HepG2 (cell line): ENCODE data around the gene LEPROT. TPM values are rescaled to one million over a fixed set of nuclear protein-coding genes. Genes with fewer than 3 reads are reported as not detected.

Source experiments
- ATAC-seq: fragments of 200-7000 bp; cut with Tn5 transposase; 3 replicates; pipeline ENCODE4 v1.9.1; 2020; ENCODE audit warnings: mild to moderate bottlenecking, moderate library complexity
- BruUV-seq: library from RNA; stranded (reverse); fragments of 400-500 nt; replicated peaks from 2 replicates; lab custom pipeline; 2021; lab: Mats Ljungman, UMichigan
- CTCF ChIA-PET: fragments of 300-600 bp; formaldehyde crosslinking; extraction: SDS; loops from one replicate; lab custom pipeline; 2021; ENCODE audit warnings: low total read pairs, inconsistent platforms, low intra/inter-chr PET ratio; lab: Yijun Ruan, JAX
- POLR2A ChIA-PET: fragments of 350-600 bp; sonication (Branson Sonifier 250); formaldehyde crosslinking; loops from one replicate; lab custom pipeline; 2020; ENCODE audit warnings: antibody characterized with exemption, inconsistent platforms; lab: Yijun Ruan, JAX
- DNase-seq: peaks from one replicate; pipeline ENCODE4 v3.0.0-alpha.2; 2015; ENCODE audit warnings: low spot score
- FAIRE-seq: peaks from 3 replicates; lab custom pipeline; 2011; peaks lifted over from hg19 to GRCh38; lab: Jason Lieb, UNC
- H2AFZ ChIP-seq: one replicate; pipeline ENCODE4 v1.6.1; 2011; ENCODE audit warnings: low read length, inconsistent platforms
- H3K27ac ChIP-seq: fragments of 300-600 bp; 3 replicates; pipeline ENCODE4 v1.8.0; 2011; ENCODE audit warnings: mixed run types, mild to moderate bottlenecking, mixed read lengths, low read length, inconsistent platforms; ENCODE audit not compliant: insufficient read depth; ENCODE audit errors: extremely low read length
- H3K27me3 ChIP-seq, 2 experiments: fragments of 200-600 bp in 1 of 2; 2 replicates in 1 of 2; 3 replicates in 1 of 2; pipeline versions ENCODE4 v1.6.0 to v1.8.0; 2011; ENCODE audit warnings: low read length in 2 of 2, mild to moderate bottlenecking in 2 of 2, moderate library complexity in 2 of 2, inconsistent platforms in 1 of 2; ENCODE audit not compliant: insufficient read depth in 2 of 2, control insufficient read depth in 1 of 2
- H3K36me3 ChIP-seq, 2 experiments: fragments of 200-600 bp in 1 of 2; replicated peaks in 1 of 2; 2 replicates in 1 of 2; 3 replicates in 1 of 2; pipeline versions ENCODE4 v1.5.1 to v1.8.0; 2011; ENCODE audit warnings: low read length in 2 of 2, inconsistent platforms in 1 of 2; ENCODE audit not compliant: insufficient read depth in 2 of 2, control insufficient read depth in 1 of 2
- H3K4me1 ChIP-seq: 2 replicates; pipeline ENCODE4 v1.5.1; 2012; ENCODE audit warnings: low read length, inconsistent platforms; ENCODE audit not compliant: insufficient read depth
- H3K4me2 ChIP-seq: 2 replicates; pipeline ENCODE4 v1.6.0; 2011; ENCODE audit warnings: low read depth, low read length, inconsistent platforms
- H3K4me3 ChIP-seq, 3 experiments: fragments of 200-600 bp in 1 of 3; sonication (generic), shearing (Covaris generic) in 1 of 3; replicated peaks in 1 of 3; 2 replicates each; pipeline ENCODE4 v1.5.1; 2011 to 2016; ENCODE audit warnings: low read length in 3 of 3, inconsistent platforms in 2 of 3, low read depth in 2 of 3, mild to moderate bottlenecking in 2 of 3, control low read depth in 1 of 3, mixed read lengths in 1 of 3; ENCODE audit not compliant: insufficient read depth in 1 of 3
- H3K79me2 ChIP-seq: one replicate; pipeline ENCODE4 v1.6.1; 2011; ENCODE audit warnings: low read length, inconsistent platforms; ENCODE audit not compliant: insufficient read depth
- H3K9ac ChIP-seq: 2 replicates; pipeline ENCODE4 v1.6.0; 2011; ENCODE audit warnings: mild to moderate bottlenecking, low read depth, low read length, inconsistent platforms; ENCODE audit not compliant: insufficient read depth
- H3K9me3 ChIP-seq: 2 replicates; pipeline ENCODE4 v1.5.1; 2012; ENCODE audit warnings: mild to moderate bottlenecking, low read length
- H4K20me1 ChIP-seq: 2 replicates; pipeline ENCODE4 v1.6.0; 2011; ENCODE audit warnings: inconsistent platforms, mild to moderate bottlenecking, low read length, moderate library complexity; ENCODE audit not compliant: insufficient read depth
- EEA1 ChIP-seq: sonication (generic); formaldehyde crosslinking; IDR thresholded peaks from 2 replicates; pipeline ENCODE4 v1.5.1; 2020; ENCODE audit warnings: mild to moderate bottlenecking, missing genetic modification reagents, borderline replicate concordance
- HMGXB4 ChIP-seq, 2 experiments: sonication (generic) in 1 of 2; formaldehyde crosslinking in 1 of 2; IDR thresholded peaks; 2 replicates each; pipeline versions ENCODE4 v1.4.0 to v1.6.1; 2018 to 2020; ENCODE audit warnings: missing genetic modification reagents in 2 of 2, borderline replicate concordance in 1 of 2, low read depth in 1 of 2, mild to moderate bottlenecking in 1 of 2, missing biosample characterization in 1 of 2
- MXD3 ChIP-seq: IDR thresholded peaks from 2 replicates; pipeline ENCODE4 v1.6.1; 2016; ENCODE audit warnings: mild to moderate bottlenecking, missing biosample characterization, missing genetic modification reagents
- POLR2AphosphoS5 ChIP-seq: IDR thresholded peaks from 2 replicates; pipeline ENCODE4 v1.6.1; 2012; ENCODE audit warnings: low read depth, low read length
- SP2 ChIP-seq: sonication (generic); formaldehyde crosslinking; IDR thresholded peaks from 2 replicates; pipeline ENCODE4 v1.5.1; 2020; ENCODE audit warnings: mild to moderate bottlenecking, missing genetic modification reagents
- ZNF20 ChIP-seq: sonication (generic); formaldehyde crosslinking; IDR thresholded peaks from 2 replicates; pipeline ENCODE4 v1.4.0; 2020; ENCODE audit warnings: mild to moderate bottlenecking, moderate library complexity, missing genetic modification reagents
- ZNF333 ChIP-seq: sonication (generic); formaldehyde crosslinking; IDR thresholded peaks from 2 replicates; pipeline ENCODE4 v1.4.0; 2020; ENCODE audit warnings: mild to moderate bottlenecking, missing genetic modification reagents, borderline replicate concordance
- ZNF335 ChIP-seq: sonication (generic); formaldehyde crosslinking; IDR thresholded peaks from 2 replicates; pipeline ENCODE4 v1.4.0; 2020; ENCODE audit warnings: missing genetic modification reagents
- ZNF761 ChIP-seq: sonication (generic); formaldehyde crosslinking; conservative IDR thresholded peaks from 2 replicates; pipeline ENCODE4 v1.4.0; 2020; ENCODE audit warnings: mild to moderate bottlenecking, missing genetic modification reagents
- WGBS: methylation state at CpG from one replicate; pipeline ENCODE4 v1.1.6; 2017; ENCODE audit warnings: low lambda C conversion rate; 5-methylcytosine and 5-hydroxymethylcytosine counted together
- in situ Hi-C: cut with HindIII; loops from 2 replicates; pipeline ENCODE4 v1.10.0; 2017; ENCODE audit warnings: low pct_unique_long_range_greater_than_20kb; ENCODE audit not compliant: extremely low pct_ligation_motif_present
- intact Hi-C: fragments of 100-400 bp; cut with micrococcal nuclease; formaldehyde crosslinking; loops from one replicate; pipeline ENCODE4 v1.10.0; 2022; ENCODE audit not compliant: unreplicated experiment
- polyA plus RNA-seq, 8 experiments: library from polyadenylated mRNA; depleted of rRNA in 3 of 8; stranded (reverse) in 7 of 8; unstranded in 1 of 8; fragments of >200 nt; fragmentation: Illumina TruSeq in 4 of 8; extraction: Trizol in 4 of 8; gene quantifications; 2 replicates each; pipeline versions ENCODE4 v1.2.1 to v1.2.3, GENCODE V29; 2011 to 2016; ENCODE audit warnings: low read depth in 4 of 8, missing spikeins in 1 of 8, mixed read lengths in 1 of 8; ENCODE audit not compliant: insufficient read depth in 1 of 8
- total RNA-seq, 5 experiments: library from RNA; depleted of rRNA; stranded (reverse); fragments of >200 nt; fragmentation: Illumina TruSeq; extraction: Trizol; gene quantifications; 2 replicates each; pipeline ENCODE4 v1.2.3, GENCODE V29; 2016; ENCODE audit warnings: low read depth in 1 of 5
- TF ChIP-seq, protein P1 (sequence below): sonication (generic); formaldehyde crosslinking; IDR thresholded peaks from 2 replicates; pipeline ENCODE4 v1.9.0; 2022; ENCODE audit warnings: low read depth, missing genetic modification reagents
- TF ChIP-seq, protein P2 (sequence below): sonication (generic); formaldehyde crosslinking; IDR thresholded peaks from 2 replicates; pipeline ENCODE4 v1.8.1; 2023; ENCODE audit warnings: mild to moderate bottlenecking, missing genetic modification reagents, borderline replicate concordance
- TF ChIP-seq, protein P3 (sequence below): sonication (generic); formaldehyde crosslinking; IDR thresholded peaks from 2 replicates; pipeline ENCODE4 v1.8.0; 2022; ENCODE audit warnings: mild to moderate bottlenecking, missing genetic modification reagents, moderate library complexity

The LEPROT gene
- total and polyA plus RNA-seq, 2 of the 13 experiments (the other 11 are each of a cell fraction or from before 2014, with no cell fraction given) = 36.8 to 51.4 TPM

DNA sequence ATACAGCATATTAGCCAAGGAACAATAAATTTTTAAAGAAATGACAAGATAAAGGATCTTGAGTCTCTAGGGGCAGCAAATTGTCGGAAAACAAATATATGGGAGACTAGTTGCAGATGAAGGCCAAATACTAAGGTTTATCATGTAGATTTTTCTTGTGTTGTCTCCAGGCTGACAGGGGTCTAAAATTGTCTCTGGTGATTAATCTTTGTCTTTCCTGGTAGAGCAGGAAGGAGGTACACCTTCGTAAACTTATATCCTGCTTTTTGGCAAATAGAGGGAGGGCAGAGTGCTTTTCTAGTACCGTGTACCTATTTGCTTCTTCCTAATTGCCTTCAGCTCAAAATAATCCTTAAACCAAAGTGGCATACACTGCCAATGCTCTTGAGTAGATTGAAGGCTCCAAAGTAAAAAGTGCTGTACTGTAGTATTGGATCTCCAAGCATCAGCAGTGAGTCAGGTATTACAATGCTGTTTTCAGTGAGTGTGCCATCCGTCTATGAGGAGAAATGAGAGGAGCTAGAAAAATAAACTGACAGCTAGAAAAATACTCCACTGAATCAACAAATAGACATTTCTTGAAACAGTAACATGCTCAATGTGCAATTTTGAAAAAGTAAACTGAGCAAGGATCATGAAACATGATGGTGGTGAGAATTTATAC is 1.8 kb upstream of the LEPROT start:
- H2AFZ ChIP-seq = peak overlapping the region; percentile 68
- TF ChIP-seq, protein P1, sequence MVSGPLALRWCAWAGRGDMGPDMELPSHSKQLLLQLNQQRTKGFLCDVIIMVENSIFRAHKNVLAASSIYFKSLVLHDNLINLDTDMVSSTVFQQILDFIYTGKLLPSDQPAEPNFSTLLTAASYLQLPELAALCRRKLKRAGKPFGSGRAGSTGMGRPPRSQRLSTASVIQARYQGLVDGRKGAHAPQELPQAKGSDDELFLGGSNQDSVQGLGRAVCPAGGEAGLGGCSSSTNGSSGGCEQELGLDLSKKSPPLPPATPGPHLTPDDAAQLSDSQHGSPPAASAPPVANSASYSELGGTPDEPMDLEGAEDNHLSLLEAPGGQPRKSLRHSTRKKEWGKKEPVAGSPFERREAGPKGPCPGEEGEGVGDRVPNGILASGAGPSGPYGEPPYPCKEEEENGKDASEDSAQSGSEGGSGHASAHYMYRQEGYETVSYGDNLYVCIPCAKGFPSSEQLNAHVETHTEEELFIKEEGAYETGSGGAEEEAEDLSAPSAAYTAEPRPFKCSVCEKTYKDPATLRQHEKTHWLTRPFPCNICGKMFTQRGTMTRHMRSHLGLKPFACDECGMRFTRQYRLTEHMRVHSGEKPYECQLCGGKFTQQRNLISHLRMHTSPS (CRISPR knock-in tag) = no peak
- TF ChIP-seq ZNF20 (CRISPR knock-in tag) (no peak), POLR2AphosphoS5 (no peak), ZNF761 (no peak), SP2 (CRISPR knock-in tag) (no peak), HMGXB4 (CRISPR knock-in tag; IDR thresholded peaks at IDR 0.05; ENCODE audit: borderline replicate concordance in 1 of 2, low read depth in 1 of 2) (no peak), ZNF333 (CRISPR knock-in tag) (no peak), ZNF335 (CRISPR knock-in tag) (no peak), EEA1 (CRISPR knock-in tag) (no peak), MXD3 (CRISPR knock-in tag) (no peak)
- TF ChIP-seq, protein P2, sequence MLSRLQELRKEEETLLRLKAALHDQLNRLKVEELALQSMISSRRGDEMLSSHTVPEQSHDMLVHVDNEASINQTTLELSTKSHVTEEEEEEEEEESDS (CRISPR knock-in tag) = no peak
- TF ChIP-seq, protein P3, sequence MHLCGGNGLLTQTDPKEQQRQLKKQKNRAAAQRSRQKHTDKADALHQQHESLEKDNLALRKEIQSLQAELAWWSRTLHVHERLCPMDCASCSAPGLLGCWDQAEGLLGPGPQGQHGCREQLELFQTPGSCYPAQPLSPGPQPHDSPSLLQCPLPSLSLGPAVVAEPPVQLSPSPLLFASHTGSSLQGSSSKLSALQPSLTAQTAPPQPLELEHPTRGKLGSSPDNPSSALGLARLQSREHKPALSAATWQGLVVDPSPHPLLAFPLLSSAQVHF = no peak
- H3K4me3 ChIP-seq = peak overlapping the region; percentile 13 to 89 (median 79); a peak in 3 of 6 replicates
- ATAC-seq (no peak), FAIRE-seq (no peak), DNase-seq (no peak)
- peak overlapping the region; percentile 93 for H3K4me2 ChIP-seq
- H3K4me1 ChIP-seq = peaks cover 46% of the 10 kb centered on the region
- H3K27me3 ChIP-seq = no peaks in the 10 kb centered on the region; a peak in 1 of 5 replicates
- WGBS = 64% methylated on average over 4 of the region's 4 CpGs
- H3K36me3 ChIP-seq = no peaks in the 10 kb centered on the region
- H3K27ac ChIP-seq = peak overlapping the region; percentile 87
- H3K9ac ChIP-seq = peak overlapping the region; percentile 72; the same call in 1 of the 2 replicates
- no TSS peak for BruUV-seq
- ChIA-PET POLR2A (interaction anchor here (1.0 to 2.9 kb wide), 5 partner anchors 11 to 153 kb away, joined by 3 to 26 read pairs (median 3); no protein-coding TSS in a partner anchor), CTCF (no interaction called here)
- intact Hi-C loops = loop anchor here (5.0 kb wide), 1 partner anchor 151 kb away; no protein-coding TSS in a partner anchor
- in situ Hi-C loops = loop anchor here (10.0 kb wide), 1 partner anchor 164 kb away; no protein-coding TSS in a partner anchor
- no peaks in the 10 kb centered on the region for H3K9me3 ChIP-seq
- no peaks in the 10 kb centered on the region for H4K20me1 ChIP-seq
- peaks cover 26% of the 10 kb centered on the region for H3K79me2 ChIP-seq
